Tibial nerve (tissue), 4 donors: ENCODE measurements around the gene PREP. TPM values are rescaled to one million over a fixed set of nuclear protein-coding genes. Genes with fewer than 3 reads are reported as not detected.

Source experiments
- DNase-seq, 2 donors: peaks; one replicate each; pipeline ENCODE4 v3.0.0-alpha.2; 2019; ENCODE audit warnings: low spot score in 2 of 2
- H3K27ac ChIP-seq, 4 donors: fragments of 200-600 bp; sonication (generic) in 3 of 4; one replicate each; pipeline ENCODE4 v1.5.1; 2017 to 2019; ENCODE audit warnings: mild to moderate bottlenecking in 1 of 4
- H3K27me3 ChIP-seq, 2 donors: fragments of 200-600 bp; sonication (generic) in 1 of 2; one replicate each; pipeline versions ENCODE4 v1.5.1 to v1.6.0; 2017 to 2019
- H3K36me3 ChIP-seq, 3 donors: fragments of 200-600 bp; sonication (generic); one replicate each; pipeline ENCODE4 v1.5.1; 2018 to 2019
- H3K4me1 ChIP-seq, 4 donors: fragments of 200-600 bp; sonication (generic) in 3 of 4; one replicate each; pipeline ENCODE4 v1.5.1; 2017 to 2019
- H3K4me3 ChIP-seq, 4 donors: fragments of 200-600 bp; sonication (generic) in 3 of 4; one replicate each; pipeline ENCODE4 v1.5.1; 2017 to 2019; ENCODE audit warnings: mild to moderate bottlenecking in 1 of 4, moderate library complexity in 1 of 4
- H3K9me3 ChIP-seq, 4 donors: fragments of 200-600 bp; sonication (generic) in 3 of 4; one replicate each; pipeline ENCODE4 v1.5.1; 2017 to 2019
- CTCF ChIP-seq, 5 experiments: fragments of 200-600 bp in 3 of 5; fragments of 450-650 bp in 2 of 5; sonication (generic) in 3 of 5; IDR thresholded peaks; one replicate each; pipeline ENCODE4 v1.5.1; 2016 to 2019; ENCODE audit warnings: antibody characterized with exemption in 5 of 5, mild to moderate bottlenecking in 3 of 5, moderate library complexity in 2 of 5
- EP300 ChIP-seq, 2 donors: sonication (generic); formaldehyde crosslinking; IDR thresholded peaks; one replicate each; pipeline ENCODE4 v1.6.1; 2017; ENCODE audit warnings: antibody characterized with exemption in 2 of 2, mild to moderate bottlenecking in 1 of 2
- POLR2A ChIP-seq, 2 donors: fragments of 450-650 bp; IDR thresholded peaks; one replicate each; pipeline ENCODE4 v1.6.1; 2017; ENCODE audit warnings: antibody characterized with exemption in 2 of 2, mild to moderate bottlenecking in 2 of 2, moderate library complexity in 2 of 2
- WGBS, 2 donors: methylation state at CpG; one replicate each; pipeline ENCODE4 v1.1.5; 2018; 5-methylcytosine and 5-hydroxymethylcytosine counted together
- total RNA-seq, 4 donors: library from RNA; depleted of rRNA; stranded (reverse); fragments of >200 nt; gene quantifications; one replicate each; pipeline ENCODE4 v1.1.0, GENCODE V29; 2016

PREP gene
- total RNA-seq, 4 donors from 2014 or later = 19.7 to 21.9 (median 21.6) TPM

GRCh38 chr6:105278035-105278434 lies 124.8 kb downstream of the PREP start:
- TF ChIP-seq POLR2A (IDR thresholded peaks at IDR 0.05) = no peak
- no peak for TF ChIP-seq CTCF (IDR thresholded peaks at IDR 0.05)
- TF ChIP-seq EP300 (IDR thresholded peaks at IDR 0.05) = no peak
- no peak for DNase-seq
- no peaks in the 10 kb centered on the region for H3K27me3 ChIP-seq
- no peaks in the 10 kb centered on the region for H3K4me1 ChIP-seq
- H3K36me3 ChIP-seq = peaks cover 0 to 82% (median 0%) of the 10 kb centered on the region in 3 donors
- no peak overlapping the region for H3K27ac ChIP-seq
- 88 to 89% methylated on average over 20 of the region's 20 CpGs for WGBS, 2 donors
- H3K9me3 ChIP-seq = no peaks in the 10 kb centered on the region
- no peak overlapping the region for H3K4me3 ChIP-seq

- no peaks in the 10 kb centered on the region for H3K4me1 ChIP-seq
- 93 to 98% methylated on average over 3 of the region's 3 CpGs for WGBS, 2 donors
- H3K27me3 ChIP-seq = no peaks in the 10 kb centered on the region
- no peak overlapping the region for H3K27ac ChIP-seq
- DNase-seq = no peak
- no peak for TF ChIP-seq POLR2A (IDR thresholded peaks at IDR 0.05)
- TF ChIP-seq CTCF (IDR thresholded peaks at IDR 0.05) = no peak
- TF ChIP-seq EP300 (IDR thresholded peaks at IDR 0.05) = no peak
- H3K9me3 ChIP-seq = no peaks in the 10 kb centered on the region
- H3K36me3 ChIP-seq = peaks cover 0 to 65% (median 0%) of the 10 kb centered on the region in 3 donors
- no peak overlapping the region for H3K4me3 ChIP-seq
These were observed 126.5 kb downstream of the PREP start for GRCh38 chr6:105276374-105276773.

- H3K4me1 ChIP-seq = no peaks in the 10 kb centered on the region
- no peaks in the 10 kb centered on the region for H3K27me3 ChIP-seq
- H3K36me3 ChIP-seq = peaks cover 0 to 57% (median 0%) of the 10 kb centered on the region in 3 donors
- no peak for DNase-seq
- H3K9me3 ChIP-seq = no peaks in the 10 kb centered on the region
- TF ChIP-seq EP300 (IDR thresholded peaks at IDR 0.05) = no peak
- H3K27ac ChIP-seq = no peak overlapping the region
- H3K4me3 ChIP-seq = no peak overlapping the region
- WGBS, 2 donors = 98 to 100% methylated on average over 2 of the region's 2 CpGs
These were observed 127.3 kb downstream of the PREP start for GRCh38 chr6:105275542-105275941.

- H3K27me3 ChIP-seq = no peaks in the 10 kb centered on the region
- H3K27ac ChIP-seq = no peak overlapping the region
- WGBS, 2 donors = 94 to 97% methylated on average over 4 of the region's 4 CpGs
- TF ChIP-seq POLR2A (IDR thresholded peaks at IDR 0.05) (no peak), CTCF (IDR thresholded peaks at IDR 0.05) (no peak), EP300 (IDR thresholded peaks at IDR 0.05) (no peak)
- no peaks in the 10 kb centered on the region for H3K4me1 ChIP-seq
- H3K4me3 ChIP-seq = no peak overlapping the region
- H3K36me3 ChIP-seq = peaks cover 0 to 49% (median 0%) of the 10 kb centered on the region in 3 donors
- no peak for DNase-seq
- no peaks in the 10 kb centered on the region for H3K9me3 ChIP-seq
These were observed 128.2 kb downstream of the PREP start for GRCh38 chr6:105274678-105275077.

- Histone ChIP-seq H3K36me3 (peaks cover 0 to 39% (median 0%) of the 10 kb centered on the region in 3 donors), H3K27ac (no peak overlapping the region), H3K27me3 (no peaks in the 10 kb centered on the region), H3K9me3 (no peaks in the 10 kb centered on the region), H3K4me1 (no peaks in the 10 kb centered on the region), H3K4me3 (no peak overlapping the region)
- no peak for DNase-seq
- 61 to 62% methylated on average over 8 of the region's 8 CpGs for WGBS, 2 donors
- TF ChIP-seq EP300 (IDR thresholded peaks at IDR 0.05) (no peak), CTCF (IDR thresholded peaks at IDR 0.05) (no peak), POLR2A (IDR thresholded peaks at IDR 0.05) (no peak)
These were observed 129.3 kb downstream of the PREP start for GRCh38 chr6:105273589-105273988.

GRCh38 chr6:105272786-105273185 lies 130.1 kb downstream of the PREP start:
- Histone ChIP-seq H3K4me1 (no peaks in the 10 kb centered on the region), H3K36me3 (peaks cover 0 to 30% (median 0%) of the 10 kb centered on the region in 3 donors), H3K9me3 (no peaks in the 10 kb centered on the region), H3K27me3 (no peaks in the 10 kb centered on the region), H3K27ac (no peak overlapping the region), H3K4me3 (no peak overlapping the region)
- WGBS, 2 donors = 17 to 24% methylated on average over 6 of the region's 6 CpGs
- TF ChIP-seq POLR2A (IDR thresholded peaks at IDR 0.05) = no peak
- TF ChIP-seq EP300 (IDR thresholded peaks at IDR 0.05) = no peak
- no peak for TF ChIP-seq CTCF (IDR thresholded peaks at IDR 0.05)
- DNase-seq = no peak
